ENCODE results near the gene PAQR5. TPM values are rescaled to one million over a fixed set of nuclear protein-coding genes. Genes with fewer than 3 reads are reported as not detected.

Gene PAQR5
- total and polyA plus RNA-seq, 4 donors: 0.19 to 1.1 (median 0.53) TPM

GRCh38 chr15:69388260-69388705 is 89.6 kb downstream of the PAQR5 start:
- H3K36me3 ChIP-seq (ENCODE audit: control insufficient read depth in 4 of 4, insufficient read depth in 3 of 4, low read depth in 1 of 4, low read length in 3 of 4): no peaks in the 10 kb centered on the region
- WGBS: 80% methylated on average over 6 of the region's 6 CpGs
- H3K4me1 ChIP-seq (ENCODE audit: control insufficient read depth in 4 of 4, insufficient read depth in 4 of 4, low read length in 3 of 4): no peaks in the 10 kb centered on the region
- H3K9me3 ChIP-seq (ENCODE audit: control insufficient read depth in 4 of 4, low read length in 3 of 4): no peaks in the 10 kb centered on the region
- H3K27me3 ChIP-seq (ENCODE audit: control insufficient read depth in 4 of 4, insufficient read depth in 4 of 4, low read length in 3 of 4): no peaks in the 10 kb centered on the region
- H3K9ac ChIP-seq (ENCODE audit: low read depth in 1 of 2, low read length in 2 of 2): no peak overlapping the region
- DNase-seq (ENCODE audit: low spot score): no peak
- TF ChIP-seq FOXA1 (IDR thresholded peaks at IDR 0.05) (no peak), SP1 (IDR thresholded peaks at IDR 0.05) (no peak), EGR1 (IDR thresholded peaks at IDR 0.05; ENCODE audit: low read depth in 2 of 2) (no peak), NR2F2 (IDR thresholded peaks at IDR 0.05) (no peak), REST (IDR thresholded peaks at IDR 0.05) (no peak), FOXA2 (IDR thresholded peaks at IDR 0.05) (no peak), JUND (IDR thresholded peaks at IDR 0.05) (no peak), RXRA (IDR thresholded peaks at IDR 0.05) (no peak), TAF1 (conservative IDR thresholded peaks at IDR 0.05) (no peak), GABPA (IDR thresholded peaks at IDR 0.05 in 1 of 2, conservative IDR thresholded peaks at IDR 0.05 in 1 of 2) (no peak), HNF4G (IDR thresholded peaks at IDR 0.05) (no peak), RAD21 (IDR thresholded peaks at IDR 0.05) (no peak), HNF4A (conservative IDR thresholded peaks at IDR 0.05) (no peak), YY1 (IDR thresholded peaks at IDR 0.05) (no peak)
- TF ChIP-seq, protein P1, sequence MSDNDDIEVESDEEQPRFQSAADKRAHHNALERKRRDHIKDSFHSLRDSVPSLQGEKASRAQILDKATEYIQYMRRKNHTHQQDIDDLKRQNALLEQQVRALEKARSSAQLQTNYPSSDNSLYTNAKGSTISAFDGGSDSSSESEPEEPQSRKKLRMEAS (IDR thresholded peaks at IDR 0.05): no peak
- TF ChIP-seq, protein P2, sequence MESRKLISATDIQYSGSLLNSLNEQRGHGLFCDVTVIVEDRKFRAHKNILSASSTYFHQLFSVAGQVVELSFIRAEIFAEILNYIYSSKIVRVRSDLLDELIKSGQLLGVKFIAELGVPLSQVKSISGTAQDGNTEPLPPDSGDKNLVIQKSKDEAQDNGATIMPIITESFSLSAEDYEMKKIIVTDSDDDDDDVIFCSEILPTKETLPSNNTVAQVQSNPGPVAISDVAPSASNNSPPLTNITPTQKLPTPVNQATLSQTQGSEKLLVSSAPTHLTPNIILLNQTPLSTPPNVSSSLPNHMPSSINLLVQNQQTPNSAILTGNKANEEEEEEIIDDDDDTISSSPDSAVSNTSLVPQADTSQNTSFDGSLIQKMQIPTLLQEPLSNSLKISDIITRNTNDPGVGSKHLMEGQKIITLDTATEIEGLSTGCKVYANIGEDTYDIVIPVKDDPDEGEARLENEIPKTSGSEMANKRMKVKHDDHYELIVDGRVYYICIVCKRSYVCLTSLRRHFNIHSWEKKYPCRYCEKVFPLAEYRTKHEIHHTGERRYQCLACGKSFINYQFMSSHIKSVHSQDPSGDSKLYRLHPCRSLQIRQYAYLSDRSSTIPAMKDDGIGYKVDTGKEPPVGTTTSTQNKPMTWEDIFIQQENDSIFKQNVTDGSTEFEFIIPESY (IDR thresholded peaks at IDR 0.05): no peak
- TF ChIP-seq, protein P3, sequence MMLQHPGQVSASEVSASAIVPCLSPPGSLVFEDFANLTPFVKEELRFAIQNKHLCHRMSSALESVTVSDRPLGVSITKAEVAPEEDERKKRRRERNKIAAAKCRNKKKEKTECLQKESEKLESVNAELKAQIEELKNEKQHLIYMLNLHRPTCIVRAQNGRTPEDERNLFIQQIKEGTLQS (IDR thresholded peaks at IDR 0.05): no peak
- TF ChIP-seq, protein P4, sequence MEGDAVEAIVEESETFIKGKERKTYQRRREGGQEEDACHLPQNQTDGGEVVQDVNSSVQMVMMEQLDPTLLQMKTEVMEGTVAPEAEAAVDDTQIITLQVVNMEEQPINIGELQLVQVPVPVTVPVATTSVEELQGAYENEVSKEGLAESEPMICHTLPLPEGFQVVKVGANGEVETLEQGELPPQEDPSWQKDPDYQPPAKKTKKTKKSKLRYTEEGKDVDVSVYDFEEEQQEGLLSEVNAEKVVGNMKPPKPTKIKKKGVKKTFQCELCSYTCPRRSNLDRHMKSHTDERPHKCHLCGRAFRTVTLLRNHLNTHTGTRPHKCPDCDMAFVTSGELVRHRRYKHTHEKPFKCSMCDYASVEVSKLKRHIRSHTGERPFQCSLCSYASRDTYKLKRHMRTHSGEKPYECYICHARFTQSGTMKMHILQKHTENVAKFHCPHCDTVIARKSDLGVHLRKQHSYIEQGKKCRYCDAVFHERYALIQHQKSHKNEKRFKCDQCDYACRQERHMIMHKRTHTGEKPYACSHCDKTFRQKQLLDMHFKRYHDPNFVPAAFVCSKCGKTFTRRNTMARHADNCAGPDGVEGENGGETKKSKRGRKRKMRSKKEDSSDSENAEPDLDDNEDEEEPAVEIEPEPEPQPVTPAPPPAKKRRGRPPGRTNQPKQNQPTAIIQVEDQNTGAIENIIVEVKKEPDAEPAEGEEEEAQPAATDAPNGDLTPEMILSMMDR (IDR thresholded peaks at IDR 0.05; ENCODE audit: low read depth, low read length, missing input control): no peak
- H3K4me3 ChIP-seq (ENCODE audit: low read depth in 1 of 3, low read length in 3 of 3): no peak overlapping the region
- no peak overlapping the region for H3K27ac ChIP-seq (ENCODE audit: low read depth in 1 of 2, low read length in 2 of 2)

Measured in liver (tissue), 9 donors.